Astrocyte (in vitro differentiated cells and primary cell): ENCODE results near the gene PIK3R4. TPM values are rescaled to one million over a fixed set of nuclear protein-coding genes. Genes with fewer than 3 reads are reported as not detected.

Experiments
- DNase-seq: peaks from one replicate; pipeline ENCODE4 v3.0.0-alpha.2; 2010; ENCODE audit warnings: low read depth
- FAIRE-seq: peaks from 2 replicates; lab custom pipeline; 2011; peaks lifted over from hg19 to GRCh38; lab: Jason Lieb, UNC
- H2AFZ ChIP-seq: 2 replicates; pipeline ENCODE4 v1.6.0; 2012; ENCODE audit warnings: low read depth, low read length, inconsistent platforms
- H3K27ac ChIP-seq: 2 replicates; pipeline ENCODE4 v1.5.1; 2011; ENCODE audit warnings: low read depth, low read length, inconsistent platforms
- H3K27me3 ChIP-seq: 2 replicates; pipeline ENCODE4 v1.6.0; 2011; ENCODE audit warnings: low read length, inconsistent platforms; ENCODE audit not compliant: insufficient read depth
- H3K36me3 ChIP-seq: 2 replicates; pipeline ENCODE4 v1.5.1; 2011; ENCODE audit warnings: low read length, inconsistent platforms; ENCODE audit not compliant: insufficient read depth
- H3K4me1 ChIP-seq: 2 replicates; pipeline ENCODE4 v1.5.1; 2011; ENCODE audit warnings: low read length, inconsistent platforms; ENCODE audit not compliant: insufficient read depth
- H3K4me2 ChIP-seq: 2 replicates; pipeline ENCODE4 v1.6.0; 2012; ENCODE audit warnings: low read length, inconsistent platforms
- H3K4me3 ChIP-seq: 2 replicates; pipeline ENCODE4 v1.5.1; 2011; ENCODE audit warnings: low read depth, mild to moderate bottlenecking, low read length, inconsistent platforms; ENCODE audit not compliant: insufficient read depth
- H3K79me2 ChIP-seq: 2 replicates; pipeline ENCODE4 v1.6.0; 2012; ENCODE audit warnings: mild to moderate bottlenecking, low read length, inconsistent platforms; ENCODE audit not compliant: insufficient read depth
- H3K9ac ChIP-seq: 2 replicates; pipeline ENCODE4 v1.6.0; 2012; ENCODE audit warnings: mild to moderate bottlenecking, low read length, inconsistent platforms
- H3K9me3 ChIP-seq: 2 replicates; pipeline ENCODE4 v1.5.1; 2012; ENCODE audit warnings: low read depth, mild to moderate bottlenecking, low read length, inconsistent platforms; ENCODE audit not compliant: insufficient read depth
- H4K20me1 ChIP-seq: 2 replicates; pipeline ENCODE4 v1.6.0; 2012; ENCODE audit warnings: low read length, inconsistent platforms; ENCODE audit not compliant: insufficient read depth
- H3K27ac Mint-ChIP-seq: one replicate; pipeline ENCODE4 v1.8.0; 2021; ENCODE audit warnings: mild to moderate bottlenecking, mixed read lengths; ENCODE audit not compliant: unreplicated experiment
- H3K27me3 Mint-ChIP-seq: one replicate; pipeline ENCODE4 v1.8.0; 2021; ENCODE audit warnings: low read depth, mixed read lengths; ENCODE audit not compliant: unreplicated experiment
- H3K36me3 Mint-ChIP-seq: one replicate; pipeline ENCODE4 v1.8.0; 2021; ENCODE audit warnings: low read depth, mixed read lengths; ENCODE audit not compliant: unreplicated experiment
- H3K4me1 Mint-ChIP-seq: one replicate; pipeline ENCODE4 v1.8.0; 2021; ENCODE audit warnings: low read depth, mixed read lengths; ENCODE audit not compliant: unreplicated experiment
- H3K4me3 Mint-ChIP-seq: one replicate; pipeline ENCODE4 v1.8.0; 2021; ENCODE audit warnings: mild to moderate bottlenecking, moderate library complexity, mixed read lengths; ENCODE audit not compliant: unreplicated experiment
- H3K9me3 Mint-ChIP-seq: one replicate; pipeline ENCODE4 v1.8.0; 2021; ENCODE audit warnings: mild to moderate bottlenecking, mixed read lengths; ENCODE audit not compliant: unreplicated experiment
- CTCF ChIP-seq: IDR thresholded peaks from 2 replicates; pipeline ENCODE4 v1.5.1; 2011; ENCODE audit warnings: low read depth, mild to moderate bottlenecking, inconsistent platforms, low read length, moderate library complexity; ENCODE audit not compliant: insufficient read depth
- EZH2 ChIP-seq: IDR thresholded peaks from 2 replicates; pipeline ENCODE4 v1.6.1; 2012; ENCODE audit warnings: mild to moderate bottlenecking, low read length, inconsistent platforms; ENCODE audit not compliant: insufficient read depth
- total RNA-seq: library from RNA; stranded (reverse); gene quantifications from 2 replicates; pipeline ENCODE4 v1.2.1, GENCODE V29; 2021

Gene PIK3R4
- total RNA-seq, 1 donor from 2014 or later, result 22.2 TPM

- H3K9me3 Mint-ChIP-seq, result no peaks in the 10 kb centered on the region
- Histone ChIP-seq H3K4me3 (no peak overlapping the region), H3K79me2 (peaks cover 91% of the 10 kb centered on the region), H3K9me3 (no peaks in the 10 kb centered on the region), H3K36me3 (no peaks in the 10 kb centered on the region), H3K9ac (no peak overlapping the region), H3K27ac (no peak overlapping the region), H3K27me3 (no peaks in the 10 kb centered on the region), H2AFZ (no peak overlapping the region), H3K4me1 (peaks cover 11% of the 10 kb centered on the region), H4K20me1 (peaks cover 9% of the 10 kb centered on the region), H3K4me2 (no peak overlapping the region)
- H3K27me3 Mint-ChIP-seq, result no peaks in the 10 kb centered on the region
- H3K4me3 Mint-ChIP-seq, result no peak overlapping the region
- DNase-seq (no peak), FAIRE-seq (no peak)
- H3K4me1 Mint-ChIP-seq, result peaks cover 15% of the 10 kb centered on the region
- peaks cover 4% of the 10 kb centered on the region for H3K36me3 Mint-ChIP-seq
- H3K27ac Mint-ChIP-seq, result no peak overlapping the region
- TF ChIP-seq EZH2 (no peak), CTCF (no peak)
These were observed 4.6 kb downstream of the PIK3R4 start for GRCh38 chr3:130741946-130742610.

DNA sequence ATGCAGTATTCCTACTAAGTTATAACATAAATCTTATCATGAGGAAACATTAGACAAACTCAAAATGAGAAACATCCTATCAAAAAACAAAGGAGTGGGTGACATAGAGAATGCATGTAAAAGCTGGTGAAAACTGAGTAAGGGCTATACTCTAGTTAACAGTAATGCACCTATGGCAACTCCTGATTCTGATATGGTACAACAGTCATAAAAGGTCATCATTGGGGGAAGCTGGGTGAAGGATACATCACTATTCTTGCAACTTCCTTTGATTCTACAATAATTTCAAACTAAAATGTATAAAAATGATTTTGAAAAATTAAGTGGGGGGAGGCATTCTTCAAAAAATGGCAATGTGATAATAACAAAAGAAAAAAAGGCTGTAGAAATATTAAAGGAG lies 6.8 kb downstream of the PIK3R4 start:
- Histone ChIP-seq H4K20me1 (peaks cover 13% of the 10 kb centered on the region), H2AFZ (no peak overlapping the region), H3K79me2 (peaks cover 79% of the 10 kb centered on the region), H3K27ac (no peak overlapping the region), H3K9me3 (no peaks in the 10 kb centered on the region), H3K27me3 (no peaks in the 10 kb centered on the region), H3K4me3 (no peak overlapping the region), H3K36me3 (no peaks in the 10 kb centered on the region), H3K9ac (no peak overlapping the region), H3K4me1 (peaks cover 3% of the 10 kb centered on the region), H3K4me2 (no peak overlapping the region)
- no peak for TF ChIP-seq CTCF
- Mint-ChIP-seq H3K36me3 (peaks cover 6% of the 10 kb centered on the region), H3K4me3 (no peak overlapping the region), H3K27ac (no peak overlapping the region), H3K4me1 (peaks cover 13% of the 10 kb centered on the region), H3K9me3 (no peaks in the 10 kb centered on the region), H3K27me3 (no peaks in the 10 kb centered on the region)
- no peak for DNase-seq
- FAIRE-seq, result no peak

DNA sequence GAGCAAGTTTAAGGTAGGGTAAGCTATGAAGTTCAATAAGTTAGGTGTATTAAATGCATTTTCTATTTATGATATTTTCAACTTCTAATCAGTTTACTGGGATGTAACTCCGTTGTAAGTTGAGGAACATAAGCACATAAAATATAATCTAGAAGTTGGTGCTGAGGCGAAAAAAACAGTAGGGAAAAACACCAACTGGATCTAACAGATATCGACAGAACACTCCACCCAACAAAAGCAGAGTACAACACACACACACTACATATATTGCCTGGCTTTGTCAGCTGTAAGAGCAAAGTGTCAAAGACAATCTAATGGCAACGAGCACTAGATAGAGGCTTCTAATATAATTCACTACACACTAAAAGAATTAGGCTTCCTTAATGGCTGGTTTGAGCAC lies 8.4 kb downstream of the PIK3R4 start:
- peaks cover 6% of the 10 kb centered on the region for H3K36me3 Mint-ChIP-seq

More for the DNA sequence above, 8.4 kb downstream of the PIK3R4 start:
- Histone ChIP-seq H3K79me2 (peaks cover 63% of the 10 kb centered on the region), H3K4me3 (no peak overlapping the region), H3K9me3 (no peaks in the 10 kb centered on the region), H3K4me2 (no peak overlapping the region), H3K9ac (no peak overlapping the region), H3K4me1 (no peaks in the 10 kb centered on the region), H4K20me1 (peaks cover 13% of the 10 kb centered on the region), H2AFZ (no peak overlapping the region), H3K27me3 (no peaks in the 10 kb centered on the region), H3K36me3 (peaks cover 3% of the 10 kb centered on the region), H3K27ac (no peak overlapping the region)
- no peak overlapping the region for H3K27ac Mint-ChIP-seq
- TF ChIP-seq EZH2, result no peak
- TF ChIP-seq CTCF, result no peak
- H3K9me3 Mint-ChIP-seq, result no peaks in the 10 kb centered on the region
- peaks cover 3% of the 10 kb centered on the region for H3K4me1 Mint-ChIP-seq
- no peak overlapping the region for H3K4me3 Mint-ChIP-seq
- DNase-seq (no peak), FAIRE-seq (no peak)
- no peaks in the 10 kb centered on the region for H3K27me3 Mint-ChIP-seq
